Gastrocnemius medialis (tissue), 4 donors: Measurements from ENCODE around the gene NOD2. TPM values are rescaled to one million over a fixed set of nuclear protein-coding genes. Genes with fewer than 3 reads are reported as not detected.

Experiments used
- ATAC-seq, 2 donors: fragments of 150-250 bp; one replicate each; pipeline ENCODE4 v1.9.1; 2016
- DNase-seq, 2 donors: peaks; one replicate each; pipeline ENCODE4 v3.0.0-alpha.2; 2019
- H3K27ac ChIP-seq, 4 donors: fragments of 200-600 bp; sonication (generic); 1 replicate in 1 of 4; 2 replicates in 3 of 4; pipeline ENCODE4 v1.5.1; 2016 to 2018; ENCODE audit warnings: mild to moderate bottlenecking in 2 of 4, moderate library complexity in 1 of 4
- H3K27me3 ChIP-seq, 3 donors: fragments of 200-600 bp; sonication (generic) in 2 of 3; 1 replicate in 1 of 3; 2 replicates in 2 of 3; pipeline versions ENCODE4 v1.5.1 to v1.6.0; 2016 to 2019; ENCODE audit warnings: mild to moderate bottlenecking in 1 of 3, moderate library complexity in 1 of 3
- H3K36me3 ChIP-seq, 2 donors: fragments of 200-600 bp; sonication (generic) in 1 of 2; one replicate each; pipeline ENCODE4 v1.5.1; 2017 to 2018
- H3K4me1 ChIP-seq, 2 donors: fragments of 200-600 bp; sonication (generic) in 1 of 2; one replicate each; pipeline ENCODE4 v1.5.1; 2016 to 2017; ENCODE audit warnings: mild to moderate bottlenecking in 2 of 2
- H3K4me3 ChIP-seq, 4 donors: fragments of 200-600 bp; sonication (generic) in 3 of 4; 1 replicate in 1 of 4; 2 replicates in 3 of 4; pipeline ENCODE4 v1.5.1; 2016 to 2019; ENCODE audit warnings: mild to moderate bottlenecking in 2 of 4
- H3K9me3 ChIP-seq, 3 donors: fragments of 200-600 bp; sonication (generic) in 2 of 3; 1 replicate in 1 of 3; 2 replicates in 2 of 3; pipeline ENCODE4 v1.5.1; 2016 to 2019
- POLR2A ChIP-seq, 2 donors: fragments of 450-650 bp; IDR thresholded peaks; one replicate each; pipeline ENCODE4 v1.6.1; 2017; ENCODE audit warnings: antibody characterized with exemption in 2 of 2, mild to moderate bottlenecking in 2 of 2, moderate library complexity in 2 of 2
- in situ Hi-C, 4 donors: fragments of 200-750 bp; cut with MboI; loops; one replicate each; pipeline versions ENCODE4 v1.15.0 to v1.8.0; 2017; ENCODE audit warnings: low sequenced_read_pairs in 4 of 4
- intact Hi-C: fragments of 100-400 bp; cut with DNase I; formaldehyde crosslinking; loops from one replicate; pipeline ENCODE4 v1.15.1; 2023; ENCODE audit warnings: low total_unique reads
- total RNA-seq, 4 donors: library from RNA; depleted of rRNA; stranded (reverse); fragments of >200 nt; gene quantifications; one replicate each; pipeline versions ENCODE4 v1.1.0 to v1.2.3, GENCODE V29; 2016
- TF ChIP-seq, protein P1 (sequence below), 5 experiments: fragments of 450-650 bp in 3 of 5; fragments of 200-600 bp in 2 of 5; sonication (generic) in 2 of 5; IDR thresholded peaks in 4 of 5; conservative IDR thresholded peaks in 1 of 5; 1 replicate in 4 of 5; 2 replicates in 1 of 5; pipeline ENCODE4 v1.5.1; 2016 to 2019; ENCODE audit warnings: antibody characterized with exemption in 5 of 5, mild to moderate bottlenecking in 3 of 5, moderate library complexity in 3 of 5

The NOD2 gene
- total RNA-seq, 4 donors from 2014 or later: 0.27 to 2.1 (median 1.7) TPM

DNA sequence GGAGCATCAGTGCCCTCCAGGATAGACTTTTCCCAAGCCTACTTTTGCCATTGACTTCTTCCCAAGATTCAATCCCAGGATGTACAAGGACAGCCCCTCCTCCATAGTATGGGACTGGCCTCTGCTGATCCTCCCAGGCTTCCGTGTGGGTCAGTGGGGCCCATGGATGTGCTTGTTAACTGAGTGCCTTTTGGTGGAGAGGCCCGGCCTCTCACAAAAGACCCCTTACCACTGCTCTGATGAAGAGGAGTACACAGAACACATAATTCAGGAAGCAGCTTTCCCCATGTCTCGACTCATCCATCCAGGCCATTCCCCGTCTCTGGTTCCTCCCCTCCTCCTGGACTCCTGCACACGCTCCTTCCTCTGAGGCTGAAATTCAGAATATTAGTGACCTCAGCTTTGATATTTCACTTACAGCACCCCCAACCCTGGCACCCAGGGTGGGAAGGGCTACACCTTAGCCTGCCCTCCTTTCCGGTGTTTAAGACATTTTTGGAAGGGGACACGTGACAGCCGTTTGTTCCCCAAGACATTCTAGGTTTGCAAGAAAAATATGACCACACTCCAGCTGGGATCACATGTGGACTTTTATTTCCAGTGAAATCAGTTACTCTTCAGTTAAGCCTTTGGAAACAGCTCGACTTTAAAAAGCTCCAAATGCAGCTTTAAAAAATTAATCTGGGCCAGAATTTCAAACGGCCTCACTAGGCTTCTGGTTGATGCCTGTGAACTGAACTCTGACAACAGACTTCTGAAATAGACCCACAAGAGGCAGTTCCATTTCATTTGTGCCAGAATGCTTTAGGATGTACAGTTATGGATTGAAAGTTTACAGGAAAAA, 38.8 kb downstream of the NOD2 start:
- DNase-seq: no peak
- H3K9me3 ChIP-seq: no peaks in the 10 kb centered on the region
- peaks cover 0 to 7% of the 10 kb centered on the region in 2 donors for H3K4me1 ChIP-seq
- no peak overlapping the region for H3K4me3 ChIP-seq
- no peaks in the 10 kb centered on the region for H3K27me3 ChIP-seq
- no peak overlapping the region for H3K27ac ChIP-seq
- no peaks in the 10 kb centered on the region for H3K36me3 ChIP-seq
- in situ Hi-C loops: no loop called here
- ATAC-seq: no peak
- TF ChIP-seq, protein P1, sequence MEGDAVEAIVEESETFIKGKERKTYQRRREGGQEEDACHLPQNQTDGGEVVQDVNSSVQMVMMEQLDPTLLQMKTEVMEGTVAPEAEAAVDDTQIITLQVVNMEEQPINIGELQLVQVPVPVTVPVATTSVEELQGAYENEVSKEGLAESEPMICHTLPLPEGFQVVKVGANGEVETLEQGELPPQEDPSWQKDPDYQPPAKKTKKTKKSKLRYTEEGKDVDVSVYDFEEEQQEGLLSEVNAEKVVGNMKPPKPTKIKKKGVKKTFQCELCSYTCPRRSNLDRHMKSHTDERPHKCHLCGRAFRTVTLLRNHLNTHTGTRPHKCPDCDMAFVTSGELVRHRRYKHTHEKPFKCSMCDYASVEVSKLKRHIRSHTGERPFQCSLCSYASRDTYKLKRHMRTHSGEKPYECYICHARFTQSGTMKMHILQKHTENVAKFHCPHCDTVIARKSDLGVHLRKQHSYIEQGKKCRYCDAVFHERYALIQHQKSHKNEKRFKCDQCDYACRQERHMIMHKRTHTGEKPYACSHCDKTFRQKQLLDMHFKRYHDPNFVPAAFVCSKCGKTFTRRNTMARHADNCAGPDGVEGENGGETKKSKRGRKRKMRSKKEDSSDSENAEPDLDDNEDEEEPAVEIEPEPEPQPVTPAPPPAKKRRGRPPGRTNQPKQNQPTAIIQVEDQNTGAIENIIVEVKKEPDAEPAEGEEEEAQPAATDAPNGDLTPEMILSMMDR (IDR thresholded peaks at IDR 0.05 in 4 of 5, conservative IDR thresholded peaks at IDR 0.05 in 1 of 5): no peak
- TF ChIP-seq POLR2A (IDR thresholded peaks at IDR 0.05): no peak
- intact Hi-C loops: no loop called here

DNA sequence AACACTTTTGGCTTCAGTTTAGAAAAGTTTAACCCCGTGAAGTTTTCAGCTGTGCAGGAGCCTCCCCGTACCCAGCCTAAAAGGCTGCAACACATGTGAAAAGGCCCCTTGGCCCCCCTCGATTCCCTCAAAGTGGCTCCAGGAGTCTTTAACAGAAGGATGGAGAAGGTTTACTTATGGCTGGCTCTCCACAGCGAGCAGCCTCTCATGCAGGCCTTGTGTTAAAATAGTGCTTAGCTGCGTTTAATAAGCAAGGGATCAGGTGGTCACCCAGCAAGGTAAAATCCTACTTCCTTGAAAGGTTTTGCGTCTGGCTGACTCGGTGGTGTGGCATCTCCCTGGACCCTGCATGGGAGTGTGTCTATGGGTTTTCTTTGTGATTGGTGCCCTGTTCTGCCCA, 40.1 kb downstream of the NOD2 start:
- intact Hi-C loops (no loop called here), in situ Hi-C loops (no loop called here)
- DNase-seq (no peak), ATAC-seq (no peak)
- TF ChIP-seq, protein P1 (IDR thresholded peaks at IDR 0.05 in 4 of 5, conservative IDR thresholded peaks at IDR 0.05 in 1 of 5): no peak
- TF ChIP-seq POLR2A (IDR thresholded peaks at IDR 0.05): no peak
- no peaks in the 10 kb centered on the region for H3K36me3 ChIP-seq
- no peaks in the 10 kb centered on the region for H3K27me3 ChIP-seq
- no peaks in the 10 kb centered on the region for H3K9me3 ChIP-seq
- H3K27ac ChIP-seq: no peak overlapping the region
- H3K4me3 ChIP-seq: no peak overlapping the region
- peaks cover 0 to 7% of the 10 kb centered on the region in 2 donors for H3K4me1 ChIP-seq

DNA sequence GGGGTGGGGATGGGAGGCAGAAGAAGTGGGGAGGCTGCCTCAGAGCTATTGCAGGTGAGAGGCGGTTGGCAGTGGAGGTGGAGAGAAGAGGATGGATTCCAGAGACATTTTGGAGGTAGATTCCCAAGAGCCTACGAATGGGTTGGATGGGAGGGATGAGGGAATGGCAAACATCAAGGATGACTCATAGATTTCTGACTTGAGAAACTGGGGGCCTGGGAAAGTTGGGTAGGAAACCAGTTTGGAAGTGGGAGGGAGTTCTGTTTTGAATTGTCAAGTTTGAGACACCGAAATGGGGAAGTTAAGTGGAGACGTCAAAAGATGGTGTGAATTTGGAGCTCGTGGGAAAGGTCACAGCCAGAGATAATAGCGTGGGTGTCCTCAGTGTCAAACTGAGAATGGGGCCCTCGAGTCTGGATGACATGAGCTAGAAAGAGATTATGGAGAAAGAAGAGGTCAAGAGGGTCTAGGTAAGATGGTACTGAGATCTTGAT, 42.3 kb downstream of the NOD2 start:
- ATAC-seq (no peak), DNase-seq (no peak)
- in situ Hi-C loops: no loop called here
- peaks cover 0 to 7% of the 10 kb centered on the region in 2 donors for H3K4me1 ChIP-seq
- no peak overlapping the region for H3K27ac ChIP-seq
- H3K36me3 ChIP-seq: no peaks in the 10 kb centered on the region
- intact Hi-C loops: no loop called here
- H3K4me3 ChIP-seq: no peak overlapping the region
- H3K27me3 ChIP-seq: no peaks in the 10 kb centered on the region
- TF ChIP-seq, protein P1 (IDR thresholded peaks at IDR 0.05 in 4 of 5, conservative IDR thresholded peaks at IDR 0.05 in 1 of 5): no peak
- no peak for TF ChIP-seq POLR2A (IDR thresholded peaks at IDR 0.05)
- no peaks in the 10 kb centered on the region for H3K9me3 ChIP-seq

DNA sequence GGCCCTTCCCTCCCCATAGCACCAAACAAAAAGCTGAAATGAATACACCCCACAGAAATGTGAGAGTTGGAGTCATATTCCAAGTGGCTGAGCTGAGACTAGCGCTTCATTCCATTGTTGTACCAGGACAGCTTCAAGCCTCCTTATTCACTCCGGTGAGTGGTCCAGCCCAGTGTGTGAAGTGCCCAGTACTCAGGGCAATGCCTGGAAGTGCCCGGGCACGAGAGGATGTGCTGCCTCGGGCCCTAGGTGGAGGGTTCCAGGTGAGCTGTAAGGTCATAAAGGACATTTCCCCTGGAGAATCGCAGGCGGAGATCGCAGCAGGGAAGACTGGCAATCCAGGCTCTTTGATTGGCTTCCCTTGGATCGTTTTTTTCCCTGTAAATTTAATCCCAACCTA, 43.0 kb downstream of the NOD2 start:
- in situ Hi-C loops: no loop called here
- Histone ChIP-seq H3K36me3 (no peaks in the 10 kb centered on the region), H3K9me3 (no peaks in the 10 kb centered on the region), H3K27me3 (no peaks in the 10 kb centered on the region), H3K27ac (no peak overlapping the region), H3K4me3 (no peak overlapping the region), H3K4me1 (peaks cover 5 to 11% of the 10 kb centered on the region in 2 donors)
- intact Hi-C loops: no loop called here
- no peak for TF ChIP-seq POLR2A (IDR thresholded peaks at IDR 0.05)
- TF ChIP-seq, protein P1 (IDR thresholded peaks at IDR 0.05 in 4 of 5, conservative IDR thresholded peaks at IDR 0.05 in 1 of 5): no peak
- DNase-seq (no peak), ATAC-seq (no peak)
